Spleen (tissue), 11 donors: ENCODE results near the gene ECM1. TPM values are rescaled to one million over a fixed set of nuclear protein-coding genes. Genes with fewer than 3 reads are reported as not detected.
A peak's percentile ranks its signal among the peaks of the same experiment; 100 is the strongest.

ENCODE experiments used
- DNase-seq: peaks from one replicate; pipeline ENCODE4 v3.0.0-alpha.2; 2020
- H3K27ac ChIP-seq, 8 donors: fragments of 200-600 bp; sonication (generic) in 7 of 8; 1 replicate in 4 of 8; 2 replicates in 4 of 8; pipeline versions ENCODE4 v1.5.0 to v1.8.0; 2016 to 2021; ENCODE audit warnings: inconsistent platforms in 4 of 8, mild to moderate bottlenecking in 4 of 8, moderate library complexity in 1 of 8
- H3K27me3 ChIP-seq, 7 donors: fragments of 200-600 bp; sonication (generic) in 6 of 7; replicated peaks in 1 of 7; 1 replicate in 4 of 7; 2 replicates in 3 of 7; pipeline versions ENCODE4 v1.5.0 to v1.8.0; 2016 to 2021; ENCODE audit warnings: inconsistent platforms in 3 of 7, mild to moderate bottlenecking in 1 of 7
- H3K36me3 ChIP-seq, 6 donors: fragments of 200-600 bp; sonication (generic) in 5 of 6; 1 replicate in 4 of 6; 2 replicates in 2 of 6; pipeline versions ENCODE4 v1.5.0 to v1.8.0; 2016 to 2021; ENCODE audit warnings: inconsistent platforms in 2 of 6
- H3K4me1 ChIP-seq, 6 donors: fragments of 200-600 bp; sonication (generic) in 5 of 6; 1 replicate in 3 of 6; 2 replicates in 3 of 6; pipeline versions ENCODE4 v1.5.0 to v1.8.0; 2016 to 2021; ENCODE audit warnings: inconsistent platforms in 3 of 6
- H3K4me3 ChIP-seq, 8 donors: fragments of 200-600 bp; sonication (generic) in 7 of 8; 1 replicate in 4 of 8; 2 replicates in 4 of 8; pipeline versions ENCODE4 v1.5.0 to v1.8.0; 2016 to 2021; ENCODE audit warnings: inconsistent platforms in 4 of 8, mild to moderate bottlenecking in 4 of 8, moderate library complexity in 2 of 8
- H3K9me3 ChIP-seq, 8 donors: fragments of 200-600 bp; sonication (generic) in 7 of 8; 1 replicate in 4 of 8; 2 replicates in 4 of 8; pipeline versions ENCODE4 v1.5.0 to v1.8.0; 2016 to 2021; ENCODE audit warnings: inconsistent platforms in 4 of 8
- CTCF ChIP-seq, 11 experiments: fragments of 200-600 bp in 7 of 11; fragments of 450-650 bp in 4 of 11; sonication (generic) in 4 of 11; IDR thresholded peaks in 8 of 11; conservative IDR thresholded peaks in 3 of 11; 1 replicate in 7 of 11; 2 replicates in 4 of 11; pipeline versions ENCODE4 v1.4.0 to v1.8.0; 2016 to 2021; ENCODE audit warnings: antibody characterized with exemption in 11 of 11, inconsistent platforms in 4 of 11, mild to moderate bottlenecking in 1 of 11
- POLR2A ChIP-seq, 3 donors: fragments of 450-650 bp; IDR thresholded peaks; one replicate each; pipeline ENCODE4 v1.5.1; 2017; ENCODE audit warnings: antibody characterized with exemption in 3 of 3, mild to moderate bottlenecking in 1 of 3
- POLR2AphosphoS5 ChIP-seq, 3 donors: sonication (generic); formaldehyde crosslinking; IDR thresholded peaks; one replicate each; pipeline ENCODE4 v1.5.1; 2017; ENCODE audit warnings: antibody characterized with exemption in 3 of 3
- WGBS, 5 donors: extraction: QIAGEN DNeasy Blood & Tissue Kit in 3 of 5; methylation state at CpG; one replicate each; pipeline versions ENCODE4 v1.1.5 to v1.1.7; 2013 to 2018; 5-methylcytosine and 5-hydroxymethylcytosine counted together
- intact Hi-C: fragments of 100-400 bp; cut with DNase I; formaldehyde crosslinking; loops from one replicate; pipeline ENCODE4 v1.15.0; 2023; ENCODE audit warnings: low total_unique reads
- polyA plus RNA-seq, 3 donors: library from polyadenylated mRNA; stranded (reverse); fragments of 200-250 nt; gene quantifications; one replicate each; pipeline ENCODE4 v1.2.1, GENCODE V29; 2013
- total RNA-seq, 7 donors: library from RNA; depleted of rRNA in 3 of 7; stranded (reverse); fragments of >200 nt in 3 of 7; fragmentation: NEBNext Ultra II Directional in 4 of 7; extraction: Animal tissue kit (Norgen Biotek cat#: 25700) in 4 of 7; gene quantifications; one replicate each; pipeline versions ENCODE4 v1.1.0 to v1.2.1, GENCODE V29; 2016 to 2021
- donor health status: healthy with polysubstance abuse.
- donor health status: DM: no; HTN: no; CAD: no; lungs with moderate emphysema.
- donor health status: DM: no; HTN: no; CAD: no.
- donor health status: Bipolar disorder and iron deficiency.
- donor health status: healthy.
- donor health status: DM: no; HTN: no; CAD: no.
- donor health status: DM: yes; HTN: yes; CAD: no.

ECM1 gene
- total and polyA plus RNA-seq, 10 donors: 2.7 to 16.5 (median 9.9) TPM

DNA sequence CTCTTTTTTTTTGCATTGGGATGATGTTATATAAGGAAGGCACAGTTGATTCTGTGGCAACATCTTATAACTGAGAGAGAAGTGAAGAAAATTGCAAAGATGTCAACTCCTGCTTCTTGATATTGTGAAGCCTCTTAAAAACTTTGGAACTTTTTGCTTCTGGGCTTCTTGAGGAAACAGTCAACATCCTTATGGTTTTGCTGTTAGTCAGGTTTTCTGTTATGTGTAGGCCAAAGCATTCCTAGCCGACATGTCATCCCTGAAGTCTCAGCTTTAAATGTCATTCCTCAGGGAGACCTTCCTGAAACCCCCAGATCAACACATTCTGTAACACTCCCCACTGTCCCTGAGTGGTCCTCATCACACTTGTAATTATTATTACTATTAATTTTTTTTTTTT is 20.3 kb downstream of the ECM1 start:
- Histone ChIP-seq H3K4me1 (no peaks in the 10 kb centered on the region), H3K27ac (no peak overlapping the region), H3K4me3 (no peak overlapping the region), H3K9me3 (no peaks in the 10 kb centered on the region), H3K36me3 (no peaks in the 10 kb centered on the region), H3K27me3 (no peaks in the 10 kb centered on the region)
- no peak for TF ChIP-seq POLR2AphosphoS5 (IDR thresholded peaks at IDR 0.05)
- TF ChIP-seq CTCF (IDR thresholded peaks at IDR 0.05 in 8 of 11, conservative IDR thresholded peaks at IDR 0.05 in 3 of 11): no peak
- TF ChIP-seq POLR2A (IDR thresholded peaks at IDR 0.05): no peak
- 80 to 100% (median 89%) methylated on average over 1 of the region's 1 CpG for WGBS, 5 donors
- intact Hi-C loops: no loop called here
- DNase-seq: no peak

GRCh38 chr1:150529017-150529416 is 21.1 kb downstream of the ECM1 start:
- H3K27me3 ChIP-seq: no peaks in the 10 kb centered on the region
- WGBS, 5 donors: 63 to 79% (median 76%) methylated on average over 4 of the region's 4 CpGs
- H3K9me3 ChIP-seq: no peaks in the 10 kb centered on the region

DNA sequence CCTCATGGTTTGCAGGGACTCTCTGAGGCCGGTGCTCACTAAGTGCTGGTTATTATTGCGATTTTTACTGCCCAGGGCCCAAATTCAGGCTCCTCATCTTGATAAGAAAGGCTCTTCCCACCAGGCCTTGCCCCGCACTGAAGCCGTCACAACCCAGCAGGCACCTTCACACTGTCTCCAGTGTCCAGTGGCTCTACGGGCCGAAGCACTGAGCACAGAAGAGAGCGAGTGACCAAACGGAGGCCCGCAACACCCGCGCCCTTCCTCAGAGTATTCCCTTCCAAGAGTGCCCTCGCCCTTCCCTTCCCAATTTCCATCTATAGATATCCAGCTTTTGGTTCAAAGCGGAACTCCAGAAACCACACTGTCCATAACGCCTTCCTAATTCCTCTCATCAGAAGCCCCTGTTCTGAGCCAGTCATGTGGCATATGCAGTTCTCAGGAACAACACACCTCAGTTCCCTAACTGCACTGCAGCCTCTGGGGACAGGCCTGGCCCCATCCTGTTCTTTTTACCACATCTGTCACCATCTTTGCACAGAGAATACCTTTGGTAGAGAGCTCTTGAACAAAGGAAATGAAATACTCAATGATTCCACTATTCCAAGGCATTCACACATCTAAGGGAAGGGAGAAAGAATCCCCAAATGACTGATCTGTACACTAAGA is 22.7 kb downstream of the ECM1 start:
- intact Hi-C loops: loop anchor here (5.0 kb wide), 1 partner anchor 68 kb away; no protein-coding TSS in a partner anchor
- H3K36me3 ChIP-seq: no peaks in the 10 kb centered on the region
- DNase-seq: peak; percentile 41
- TF ChIP-seq CTCF (IDR thresholded peaks at IDR 0.05 in 8 of 11, conservative IDR thresholded peaks at IDR 0.05 in 3 of 11): no peak
- TF ChIP-seq POLR2A (IDR thresholded peaks at IDR 0.05): no peak
- TF ChIP-seq POLR2AphosphoS5 (IDR thresholded peaks at IDR 0.05): no peak
- no peaks in the 10 kb centered on the region for H3K4me1 ChIP-seq
- H3K27me3 ChIP-seq: no peaks in the 10 kb centered on the region
- WGBS, 5 donors: 91 to 97% (median 94%) methylated on average over 14 of the region's 14 CpGs
- H3K9me3 ChIP-seq: no peaks in the 10 kb centered on the region
- no peak overlapping the region for H3K27ac ChIP-seq
- no peak overlapping the region for H3K4me3 ChIP-seq

More at GRCh38 chr1:150529017-150529416, 21.1 kb downstream of the ECM1 start:
- intact Hi-C loops: no loop called here
- no peak overlapping the region for H3K4me3 ChIP-seq
- no peaks in the 10 kb centered on the region for H3K36me3 ChIP-seq
- H3K4me1 ChIP-seq: no peaks in the 10 kb centered on the region
- H3K27ac ChIP-seq: no peak overlapping the region
- TF ChIP-seq POLR2A (IDR thresholded peaks at IDR 0.05) (no peak), CTCF (IDR thresholded peaks at IDR 0.05 in 8 of 11, conservative IDR thresholded peaks at IDR 0.05 in 3 of 11) (no peak), POLR2AphosphoS5 (IDR thresholded peaks at IDR 0.05) (no peak)
- DNase-seq: no peak

DNA sequence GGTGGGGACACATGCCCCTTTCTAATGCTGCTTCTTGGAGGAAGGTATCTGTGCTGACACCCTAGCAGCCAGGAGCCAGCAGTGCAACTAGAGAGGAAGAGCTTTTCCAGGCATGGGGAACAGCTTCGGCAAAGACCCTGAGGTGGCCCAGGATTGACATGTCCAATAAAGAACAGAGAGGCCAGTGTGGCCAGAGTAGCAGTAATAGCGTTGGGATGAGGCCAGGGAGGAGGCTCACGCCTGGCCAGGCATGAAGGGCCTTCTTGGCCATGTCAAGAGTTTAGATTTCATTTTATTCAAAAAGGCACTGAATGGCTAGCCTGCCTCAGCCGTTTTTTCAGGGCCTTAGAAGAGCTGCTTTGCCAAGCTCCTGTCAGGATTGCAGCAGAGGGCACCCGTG is 25.0 kb downstream of the ECM1 start:
- Histone ChIP-seq H3K27me3 (no peaks in the 10 kb centered on the region), H3K27ac (no peak overlapping the region), H3K36me3 (no peaks in the 10 kb centered on the region), H3K4me3 (no peak overlapping the region), H3K9me3 (no peaks in the 10 kb centered on the region), H3K4me1 (no peaks in the 10 kb centered on the region)
- peak; percentile 31 for DNase-seq
- 46 to 60% (median 56%) methylated on average over 5 of the region's 5 CpGs for WGBS, 5 donors
- TF ChIP-seq CTCF (IDR thresholded peaks at IDR 0.05 in 8 of 11, conservative IDR thresholded peaks at IDR 0.05 in 3 of 11): peak in 4 of 11 experiments; percentile 8 to 39 (median 34)
- no peak for TF ChIP-seq POLR2A (IDR thresholded peaks at IDR 0.05)
- no peak for TF ChIP-seq POLR2AphosphoS5 (IDR thresholded peaks at IDR 0.05)
- intact Hi-C loops: loop anchor here (5.0 kb wide), 1 partner anchor 71 kb away; no protein-coding TSS in a partner anchor
